CD4-positive, CD25-positive, alpha-beta regulatory T cell (primary cell): ENCODE results near the gene BTBD2. TPM values are rescaled to one million over a fixed set of nuclear protein-coding genes. Genes with fewer than 3 reads are reported as not detected.

Source experiments
- ATAC-seq, 2 donors: fragments of 150-1000 bp; cut with Tn5 transposase; one replicate each; pipeline ENCODE4 v1.10.0; 2021; ENCODE audit warnings: low read depth in 2 of 2, moderate number of reproducible peaks in 2 of 2, moderate library complexity in 1 of 2
- DNase-seq, 3 donors: peaks; one replicate each; pipeline versions ENCODE4 v3.0.0 to v3.0.0-alpha.2; 2012 to 2022; ENCODE audit warnings: mixed read lengths in 1 of 3
- H3K27ac ChIP-seq: one replicate; pipeline ENCODE4 v1.7.0; 2013; ENCODE audit warnings: mild to moderate bottlenecking, low read length; ENCODE audit not compliant: insufficient read depth, poor library complexity, severe bottlenecking
- H3K27me3 ChIP-seq: one replicate; pipeline ENCODE4 v1.7.0; 2013; ENCODE audit warnings: low read length; ENCODE audit not compliant: control insufficient read depth, insufficient read depth
- H3K36me3 ChIP-seq: one replicate; pipeline ENCODE4 v1.7.0; 2013; ENCODE audit warnings: mild to moderate bottlenecking, low read length, moderate library complexity; ENCODE audit not compliant: control insufficient read depth, insufficient read depth
- H3K4me1 ChIP-seq: 2 replicates; pipeline ENCODE4 v1.7.0; 2013; ENCODE audit warnings: mild to moderate bottlenecking, low read length; ENCODE audit not compliant: insufficient read depth, control insufficient read depth, poor library complexity, severe bottlenecking
- H3K4me3 ChIP-seq: one replicate; pipeline ENCODE4 v1.7.0; 2013; ENCODE audit warnings: low read depth, mild to moderate bottlenecking, low read length, moderate library complexity
- H3K9me3 ChIP-seq, 2 experiments: 1 replicate in 1 of 2; 2 replicates in 1 of 2; pipeline ENCODE4 v1.7.0; 2013; ENCODE audit warnings: low read length in 2 of 2, mild to moderate bottlenecking in 1 of 2, moderate library complexity in 1 of 2; ENCODE audit not compliant: control insufficient read depth in 2 of 2
- H3K27ac Mint-ChIP-seq, 3 donors: one replicate each; pipeline ENCODE4 v1.8.0; 2020 to 2022; ENCODE audit warnings: mild to moderate bottlenecking in 3 of 3, mixed read lengths in 3 of 3, moderate library complexity in 2 of 3
- H3K27me3 Mint-ChIP-seq: one replicate; pipeline ENCODE4 v1.8.0; 2022; ENCODE audit warnings: mild to moderate bottlenecking, mixed read lengths
- H3K36me3 Mint-ChIP-seq: one replicate; pipeline ENCODE4 v1.8.0; 2020; ENCODE audit warnings: mixed read lengths
- H3K4me1 Mint-ChIP-seq, 4 donors: one replicate each; pipeline ENCODE4 v1.8.0; 2020 to 2022; ENCODE audit warnings: mixed read lengths in 4 of 4, mild to moderate bottlenecking in 1 of 4
- H3K4me3 Mint-ChIP-seq, 4 donors: one replicate each; pipeline ENCODE4 v1.8.0; 2020 to 2022; ENCODE audit warnings: mild to moderate bottlenecking in 4 of 4, mixed read lengths in 4 of 4, moderate library complexity in 3 of 4
- H3K9me3 Mint-ChIP-seq, 7 donors: one replicate each; pipeline ENCODE4 v1.8.0; 2020 to 2022; ENCODE audit warnings: mixed read lengths in 7 of 7, mild to moderate bottlenecking in 3 of 7, moderate library complexity in 2 of 7
- polyA plus RNA-seq, 4 donors: library from polyadenylated mRNA; unstranded; fragments of 300-500 nt; fragmentation: Illumina TruSeq; gene quantifications; one replicate each; pipeline ENCODE4 v1.2.3, GENCODE V29; 2021
- total RNA-seq: library from RNA; stranded (reverse); gene quantifications from one replicate; pipeline ENCODE4 v1.2.3, GENCODE V29; 2022

Gene BTBD2
- total and polyA plus RNA-seq, 5 donors from 2014 or later = 3.2 to 58.6 (median 5.1) TPM

DNA sequence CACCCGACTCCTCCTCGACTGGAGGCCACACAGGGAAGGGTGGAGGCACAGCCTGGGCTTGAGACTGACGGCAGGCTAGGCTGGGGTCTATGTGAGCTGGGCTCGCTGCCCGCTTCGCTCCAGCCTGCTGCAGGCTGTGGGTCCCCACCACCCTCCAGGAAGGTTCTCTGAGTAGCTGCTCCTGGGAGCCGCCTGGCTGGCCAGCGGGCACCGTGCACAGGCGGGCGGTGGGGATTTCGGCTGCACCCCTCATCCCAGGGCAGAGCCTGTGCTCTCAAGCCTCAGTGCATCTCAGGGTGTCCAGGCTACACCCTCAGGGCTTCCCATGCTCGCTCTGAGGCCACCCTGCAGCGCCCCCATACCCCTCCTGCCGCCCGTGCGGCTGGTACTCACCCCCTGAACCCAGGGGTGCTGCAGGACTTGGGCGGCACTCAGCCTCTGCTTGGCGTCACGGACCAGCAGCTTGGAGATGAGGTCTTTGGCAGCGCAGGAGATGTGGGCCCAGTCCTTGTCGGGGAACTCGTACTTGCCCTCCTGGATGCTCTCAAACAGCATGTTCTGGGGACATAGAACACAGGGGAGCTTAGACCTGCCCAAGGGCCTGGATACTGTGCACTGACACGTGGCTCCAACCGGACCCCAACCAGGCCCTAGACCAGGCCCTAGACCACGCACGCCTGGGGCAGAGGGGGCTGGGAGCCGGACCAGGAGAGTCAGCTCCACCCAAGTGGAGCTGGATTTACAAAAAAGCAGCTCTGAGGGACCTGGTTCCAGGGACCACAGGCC lies 25.3 kb upstream of the BTBD2 start:
- H3K4me3 ChIP-seq = no peak overlapping the region
- H3K27me3 ChIP-seq = no peaks in the 10 kb centered on the region
- peaks cover 54% of the 10 kb centered on the region for H3K36me3 ChIP-seq
- H3K27me3 Mint-ChIP-seq = no peaks in the 10 kb centered on the region
- ATAC-seq = no peak
- peaks cover 3% of the 10 kb centered on the region for H3K36me3 Mint-ChIP-seq
- peak overlapping the region in 2 of 4 donors; percentile 12 to 70 for H3K4me3 Mint-ChIP-seq
- no peaks in the 10 kb centered on the region for H3K9me3 ChIP-seq
- H3K9me3 Mint-ChIP-seq = peaks cover 0 to 1% (median 0%) of the 10 kb centered on the region in 7 donors
- H3K4me1 ChIP-seq = peaks cover 51% of the 10 kb centered on the region
- peaks cover 0 to 42% (median 9%) of the 10 kb centered on the region in 4 donors for H3K4me1 Mint-ChIP-seq
- H3K27ac ChIP-seq = peak overlapping the region; percentile 99
- DNase-seq = no peak
- H3K27ac Mint-ChIP-seq = peak overlapping the region in 2 of 3 donors; percentile 89 to 92

DNA sequence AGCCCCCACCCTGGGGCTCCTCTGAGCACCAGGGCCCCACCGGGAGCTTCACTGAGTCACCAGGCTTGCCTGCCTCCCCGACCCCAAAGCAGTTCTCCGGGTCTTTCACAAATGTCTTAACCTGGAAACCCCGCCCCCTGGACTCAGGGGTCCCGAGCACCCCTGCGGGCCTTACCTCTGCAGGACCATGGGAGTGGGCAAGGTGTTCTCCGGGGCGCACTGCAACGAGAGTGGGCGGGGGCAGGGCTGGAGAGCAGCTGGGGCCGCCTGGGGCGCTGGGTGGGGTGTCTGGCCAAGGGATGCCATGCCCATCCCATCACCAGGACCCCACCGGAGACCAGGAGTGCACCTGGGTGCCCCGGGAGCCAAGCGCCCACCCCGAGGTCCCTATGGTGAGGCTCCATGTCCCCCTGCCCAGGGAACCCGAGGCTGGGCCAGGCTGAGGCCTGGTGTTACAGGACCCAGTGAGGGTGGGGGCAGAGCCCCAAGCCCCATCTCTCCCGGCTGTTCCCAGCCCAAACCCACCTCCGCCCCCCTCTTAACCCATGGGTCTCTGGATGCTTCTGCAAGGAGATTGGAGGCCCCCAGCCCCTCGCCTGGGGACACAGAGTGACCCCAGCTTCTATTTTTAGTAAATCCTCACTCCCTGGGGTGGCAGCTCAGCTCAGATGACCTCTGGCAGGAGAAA lies 24.6 kb upstream of the BTBD2 start:
- no peaks in the 10 kb centered on the region for H3K27me3 Mint-ChIP-seq

DNA sequence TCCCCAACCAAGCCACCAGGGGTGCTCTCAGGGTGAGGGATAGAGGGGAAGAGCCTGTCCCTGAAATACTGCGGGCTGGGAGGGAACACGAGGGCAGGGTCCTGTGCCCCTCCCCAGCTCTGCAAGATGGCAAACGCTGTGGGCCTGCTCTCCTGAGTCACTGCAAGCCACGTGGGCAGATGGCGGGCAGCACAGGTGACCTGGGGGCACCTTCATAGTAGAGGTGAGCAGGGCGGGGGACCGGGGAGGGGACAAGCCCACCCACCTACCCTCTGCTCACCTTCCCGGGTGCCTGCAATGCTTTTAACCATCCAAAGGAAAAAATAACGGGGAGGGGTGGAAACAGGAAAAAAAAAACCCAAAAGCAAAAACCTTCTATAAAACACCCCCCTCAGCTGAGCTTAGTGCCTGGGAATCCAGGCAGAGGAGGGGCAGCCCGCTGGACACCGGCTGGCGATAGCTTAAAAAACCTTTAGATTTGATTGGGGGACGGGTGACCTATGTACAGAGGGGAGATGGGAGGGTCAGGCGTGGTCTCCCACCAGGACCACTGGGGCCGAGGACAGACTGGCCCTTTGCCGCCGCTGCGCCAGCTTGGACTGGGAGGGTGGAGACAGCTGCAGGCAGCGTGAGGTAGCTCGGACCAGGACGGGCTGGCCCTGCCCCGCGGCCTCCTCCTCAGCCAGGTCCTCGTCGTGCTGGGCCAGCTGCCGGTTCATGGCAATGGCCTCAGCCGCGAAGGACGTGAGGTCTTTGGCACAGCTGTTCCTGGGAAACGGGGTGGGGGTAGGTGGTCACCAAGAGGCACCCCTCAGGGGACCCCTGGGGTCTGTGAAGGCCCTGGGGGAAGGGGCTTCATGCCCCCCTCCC lies 23.8 kb upstream of the BTBD2 start:
- ATAC-seq = no peak
- H3K4me1 Mint-ChIP-seq = peaks cover 0 to 43% (median 10%) of the 10 kb centered on the region in 4 donors
- Histone ChIP-seq H3K27me3 (no peaks in the 10 kb centered on the region), H3K9me3 (no peaks in the 10 kb centered on the region), H3K36me3 (peaks cover 42% of the 10 kb centered on the region), H3K27ac (no peak overlapping the region), H3K4me1 (peaks cover 46% of the 10 kb centered on the region), H3K4me3 (no peak overlapping the region)
- H3K27ac Mint-ChIP-seq = peak overlapping the region in 2 of 3 donors; percentile 20 to 62
- H3K9me3 Mint-ChIP-seq = peaks cover 0 to 1% (median 0%) of the 10 kb centered on the region in 7 donors
- H3K4me3 Mint-ChIP-seq = peak overlapping the region in 2 of 4 donors; percentile 46 to 69
- no peaks in the 10 kb centered on the region for H3K27me3 Mint-ChIP-seq
- H3K36me3 Mint-ChIP-seq = peaks cover 3% of the 10 kb centered on the region
- no peak for DNase-seq

More for the DNA sequence above, 24.6 kb upstream of the BTBD2 start:
- Mint-ChIP-seq H3K9me3 (peaks cover 0 to 1% (median 0%) of the 10 kb centered on the region in 7 donors), H3K4me1 (peaks cover 0 to 41% (median 11%) of the 10 kb centered on the region in 4 donors), H3K27ac (peak overlapping the region in 1 of 3 donors; percentile 55), H3K4me3 (no peak overlapping the region), H3K36me3 (peaks cover 3% of the 10 kb centered on the region)
- Histone ChIP-seq H3K27ac (peak overlapping the region; percentile 99), H3K27me3 (no peaks in the 10 kb centered on the region), H3K36me3 (peaks cover 47% of the 10 kb centered on the region), H3K9me3 (no peaks in the 10 kb centered on the region), H3K4me1 (peaks cover 47% of the 10 kb centered on the region), H3K4me3 (no peak overlapping the region)
- ATAC-seq (no peak), DNase-seq (no peak)

DNA sequence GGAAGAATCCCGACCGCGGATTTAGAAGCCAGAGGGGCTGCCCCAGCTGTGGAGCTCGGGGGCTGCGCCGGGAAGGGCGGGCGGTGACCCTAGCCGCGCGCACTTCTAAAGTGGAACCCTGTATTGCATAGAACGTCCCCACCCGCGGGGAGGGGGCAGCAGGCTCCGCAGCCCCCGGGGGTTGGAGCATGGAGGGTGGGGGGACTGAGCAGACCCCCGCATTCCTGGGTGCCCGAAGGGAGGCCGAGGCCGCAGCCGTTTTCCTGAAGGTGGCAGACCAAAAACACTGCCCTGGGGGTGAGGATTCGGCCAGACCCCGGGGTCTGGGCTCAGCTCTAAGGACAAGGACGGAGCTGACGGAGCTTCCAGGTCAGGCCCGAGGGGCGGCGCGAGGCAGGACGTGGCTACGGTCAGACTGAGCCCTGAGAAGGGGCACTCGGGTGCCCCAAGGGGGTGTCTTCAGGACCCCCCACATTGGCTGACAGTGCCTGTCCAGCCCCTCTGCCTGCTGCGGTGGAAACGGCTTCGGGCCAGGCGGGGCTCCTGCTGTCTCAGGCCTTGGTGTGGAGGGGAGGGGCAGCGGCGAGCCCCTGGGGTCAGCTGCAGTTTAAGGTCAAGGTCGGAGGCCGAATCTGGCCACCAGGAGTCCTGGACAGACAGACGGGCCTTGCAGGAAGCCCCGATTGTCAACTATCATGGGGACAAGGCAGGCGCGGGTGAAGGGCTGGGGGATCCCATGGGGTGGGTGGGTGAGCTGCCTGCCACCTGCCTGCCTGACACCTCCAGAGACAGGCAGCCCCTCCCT lies 23.0 kb upstream of the BTBD2 start:
- Mint-ChIP-seq H3K36me3 (peaks cover 3% of the 10 kb centered on the region), H3K27me3 (no peaks in the 10 kb centered on the region), H3K4me1 (peaks cover 0 to 37% (median 7%) of the 10 kb centered on the region in 4 donors), H3K9me3 (peaks cover 0 to 1% (median 0%) of the 10 kb centered on the region in 7 donors), H3K27ac (no peak overlapping the region), H3K4me3 (no peak overlapping the region)
- DNase-seq (no peak), ATAC-seq (no peak)
- Histone ChIP-seq H3K36me3 (peaks cover 38% of the 10 kb centered on the region), H3K9me3 (no peaks in the 10 kb centered on the region), H3K27me3 (no peaks in the 10 kb centered on the region), H3K4me1 (peaks cover 43% of the 10 kb centered on the region), H3K4me3 (no peak overlapping the region), H3K27ac (no peak overlapping the region)

DNA sequence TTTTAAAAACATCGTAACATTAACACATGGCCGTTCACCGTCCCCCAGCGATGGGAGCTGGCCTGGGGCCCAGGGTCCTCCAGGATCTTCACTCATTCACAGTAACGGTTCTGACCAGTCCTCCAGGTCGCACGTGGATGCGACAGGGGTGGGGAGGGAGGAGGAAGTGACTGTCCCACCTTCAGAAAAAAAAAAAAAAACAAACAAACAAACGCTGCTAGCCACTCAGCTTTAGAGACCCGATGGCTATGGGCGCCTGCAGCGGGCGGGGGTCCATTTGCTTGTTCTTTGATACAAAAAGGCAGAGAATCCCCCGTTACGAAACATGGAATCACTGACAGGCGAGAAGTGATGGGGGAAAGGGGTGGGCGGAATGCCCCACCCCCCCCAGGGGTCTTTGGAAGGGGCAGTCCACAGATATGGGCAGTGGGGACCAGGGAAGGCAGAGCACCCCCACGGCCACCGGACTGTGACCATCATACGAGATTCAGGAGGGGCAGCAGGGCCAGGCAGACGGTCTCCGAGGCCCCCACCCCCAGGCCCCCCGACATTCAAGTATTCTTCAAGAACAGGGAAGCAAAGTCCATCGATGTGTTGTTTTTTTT lies 22.2 kb upstream of the BTBD2 start:
- DNase-seq = no peak
- Histone ChIP-seq H3K27me3 (no peaks in the 10 kb centered on the region), H3K27ac (peak overlapping the region; percentile 23), H3K4me1 (peaks cover 43% of the 10 kb centered on the region), H3K4me3 (no peak overlapping the region), H3K36me3 (peaks cover 32% of the 10 kb centered on the region), H3K9me3 (no peaks in the 10 kb centered on the region)
- H3K9me3 Mint-ChIP-seq = peaks cover 0 to 1% (median 0%) of the 10 kb centered on the region in 7 donors
- H3K27me3 Mint-ChIP-seq = no peaks in the 10 kb centered on the region
- ATAC-seq = no peak
- H3K27ac Mint-ChIP-seq = peak overlapping the region in 2 of 3 donors; percentile 41 to 42
- peaks cover 0 to 37% (median 8%) of the 10 kb centered on the region in 4 donors for H3K4me1 Mint-ChIP-seq
- no peak overlapping the region for H3K4me3 Mint-ChIP-seq
- no peaks in the 10 kb centered on the region for H3K36me3 Mint-ChIP-seq

DNA sequence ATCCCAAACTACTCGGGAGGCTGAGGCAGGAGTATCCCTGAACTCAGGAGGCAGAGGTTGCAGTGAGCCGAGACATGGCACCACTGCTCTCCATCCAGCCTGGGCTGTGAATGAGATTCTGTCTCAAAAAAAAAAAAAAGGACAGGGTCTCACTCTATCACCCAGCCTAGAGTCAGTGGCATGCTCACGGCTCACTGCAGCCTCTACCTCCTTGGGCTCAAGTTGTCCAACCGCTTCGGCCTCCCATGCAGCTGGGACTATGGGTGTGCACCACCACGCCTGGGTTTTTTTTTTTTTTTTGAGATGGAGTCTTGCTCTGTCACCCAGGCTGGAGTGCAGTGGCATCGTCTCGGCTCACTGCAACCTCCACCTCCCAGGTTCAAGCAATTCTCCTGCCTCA lies 20.9 kb upstream of the BTBD2 start:
- no peak overlapping the region for H3K27ac ChIP-seq
- H3K27ac Mint-ChIP-seq = peak overlapping the region in 1 of 3 donors; percentile 41
- no peaks in the 10 kb centered on the region for H3K27me3 Mint-ChIP-seq
- H3K4me3 Mint-ChIP-seq = no peak overlapping the region
- H3K36me3 Mint-ChIP-seq = no peaks in the 10 kb centered on the region
- no peaks in the 10 kb centered on the region for H3K9me3 ChIP-seq
- DNase-seq = no peak
- H3K4me1 ChIP-seq = peaks cover 47% of the 10 kb centered on the region
- ATAC-seq = no peak
- peaks cover 0 to 1% (median 0%) of the 10 kb centered on the region in 7 donors for H3K9me3 Mint-ChIP-seq
- H3K27me3 ChIP-seq = no peaks in the 10 kb centered on the region
- H3K4me3 ChIP-seq = no peak overlapping the region
- H3K36me3 ChIP-seq = peaks cover 28% of the 10 kb centered on the region
- H3K4me1 Mint-ChIP-seq = peaks cover 0 to 42% (median 18%) of the 10 kb centered on the region in 4 donors
